ENCODE measurements around the gene EFHC1.

DNA sequence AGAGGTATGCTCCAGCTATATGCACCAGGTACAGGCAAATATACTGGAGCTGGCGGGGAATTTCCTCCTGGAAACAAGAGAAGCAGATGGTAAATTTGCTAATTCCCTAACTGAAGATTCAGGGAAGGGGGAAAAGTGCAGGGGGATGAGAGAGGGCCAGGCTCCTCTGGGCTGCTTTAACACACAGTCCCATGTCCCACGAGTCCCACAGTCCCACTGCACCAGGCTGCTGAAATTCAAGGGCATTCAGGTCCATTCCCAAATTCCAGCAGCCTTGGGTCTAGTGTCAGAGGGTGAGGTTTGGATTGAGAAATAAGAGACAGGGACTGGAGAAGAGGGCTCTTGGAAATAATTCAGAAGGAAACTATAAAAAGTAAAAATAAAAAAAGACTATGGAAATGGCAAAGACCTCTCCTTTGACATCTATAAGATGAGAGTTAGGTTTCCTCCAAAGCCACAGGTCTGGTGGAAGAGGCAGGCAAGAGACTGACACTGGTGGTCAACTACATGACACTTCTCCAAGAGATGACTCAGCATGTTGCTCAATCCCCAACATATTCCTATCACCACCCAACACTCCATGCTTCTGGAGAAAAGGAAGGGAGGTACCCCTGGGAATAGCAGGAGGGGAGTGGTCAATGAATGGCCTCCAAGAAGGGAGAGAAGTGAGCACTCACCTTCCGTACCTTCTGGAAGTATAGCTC is 87.6 kb downstream of the EFHC1 start:
- TF ChIP-seq POLR2AphosphoS5 (IDR thresholded peaks at IDR 0.05; ENCODE audit: low read depth, low read length) = no peak
- no peak for TF ChIP-seq TAF1 (IDR thresholded peaks at IDR 0.05; ENCODE audit: borderline replicate concordance, insufficient read depth, low read length)
- TF ChIP-seq, protein P1, sequence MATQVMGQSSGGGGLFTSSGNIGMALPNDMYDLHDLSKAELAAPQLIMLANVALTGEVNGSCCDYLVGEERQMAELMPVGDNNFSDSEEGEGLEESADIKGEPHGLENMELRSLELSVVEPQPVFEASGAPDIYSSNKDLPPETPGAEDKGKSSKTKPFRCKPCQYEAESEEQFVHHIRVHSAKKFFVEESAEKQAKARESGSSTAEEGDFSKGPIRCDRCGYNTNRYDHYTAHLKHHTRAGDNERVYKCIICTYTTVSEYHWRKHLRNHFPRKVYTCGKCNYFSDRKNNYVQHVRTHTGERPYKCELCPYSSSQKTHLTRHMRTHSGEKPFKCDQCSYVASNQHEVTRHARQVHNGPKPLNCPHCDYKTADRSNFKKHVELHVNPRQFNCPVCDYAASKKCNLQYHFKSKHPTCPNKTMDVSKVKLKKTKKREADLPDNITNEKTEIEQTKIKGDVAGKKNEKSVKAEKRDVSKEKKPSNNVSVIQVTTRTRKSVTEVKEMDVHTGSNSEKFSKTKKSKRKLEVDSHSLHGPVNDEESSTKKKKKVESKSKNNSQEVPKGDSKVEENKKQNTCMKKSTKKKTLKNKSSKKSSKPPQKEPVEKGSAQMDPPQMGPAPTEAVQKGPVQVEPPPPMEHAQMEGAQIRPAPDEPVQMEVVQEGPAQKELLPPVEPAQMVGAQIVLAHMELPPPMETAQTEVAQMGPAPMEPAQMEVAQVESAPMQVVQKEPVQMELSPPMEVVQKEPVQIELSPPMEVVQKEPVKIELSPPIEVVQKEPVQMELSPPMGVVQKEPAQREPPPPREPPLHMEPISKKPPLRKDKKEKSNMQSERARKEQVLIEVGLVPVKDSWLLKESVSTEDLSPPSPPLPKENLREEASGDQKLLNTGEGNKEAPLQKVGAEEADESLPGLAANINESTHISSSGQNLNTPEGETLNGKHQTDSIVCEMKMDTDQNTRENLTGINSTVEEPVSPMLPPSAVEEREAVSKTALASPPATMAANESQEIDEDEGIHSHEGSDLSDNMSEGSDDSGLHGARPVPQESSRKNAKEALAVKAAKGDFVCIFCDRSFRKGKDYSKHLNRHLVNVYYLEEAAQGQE (IDR thresholded peaks at IDR 0.05; ENCODE audit: insufficient read depth in 1 of 2, low read depth in 2 of 2, low read length in 2 of 2) = no peak
